GM12892 (cell line): Measurements from ENCODE around the gene FSTL4.

Experiments
- POLR2AphosphoS5 ChIP-seq: IDR thresholded peaks from 2 replicates; pipeline ENCODE4 v1.6.1; 2011; ENCODE audit warnings: low read depth, low read length, control low read depth
- TAF1 ChIP-seq: IDR thresholded peaks from 2 replicates; pipeline ENCODE4 v1.6.1; 2011; ENCODE audit warnings: low read depth, mild to moderate bottlenecking, control low read depth, low read length, borderline replicate concordance

- TF ChIP-seq TAF1 (no peak), POLR2AphosphoS5 (no peak)
Measured at GRCh38 chr5:133238426-133239205, 373.7 kb downstream of the FSTL4 start.
